Camera-type eye (tissue), 1 donor: ENCODE measurements around the gene KCNK4. TPM values are rescaled to one million over a fixed set of nuclear protein-coding genes. Genes with fewer than 3 reads are reported as not detected.

Source experiments
- total RNA-seq: library from RNA; depleted of rRNA; stranded (reverse); fragments of >200 nt; gene quantifications from one replicate; pipeline ENCODE4 v1.2.3, GENCODE V29; 2014

The KCNK4 gene
- total RNA-seq = 1.8 TPM

GRCh38 chr11:64291262-64291751, at the start of gene KCNK4:
TSS of gene KCNK4 (plus strand) at chr11:64291302. CDS start at chr11:64293019, 1,717 bp downstream.

GRCh38 chr11:64246871-64247728, 44.0 kb upstream of the KCNK4 start, which contains the start of gene PPP1R14B:
TSS of gene PPP1R14B (minus strand) at chr11:64246943. CDS start at chr11:64246673, 270 bp downstream.

GRCh38 chr11:64251016-64251752, 39.9 kb upstream of the KCNK4 start, which contains the start of gene PLCB3:
TSS of gene PLCB3 (plus strand) at chr11:64251530. CDS start at chr11:64251650, 120 bp downstream.

GRCh38 chr11:64284048-64284961, 6.8 kb upstream of the KCNK4 start, which contains the start of gene BAD:
TSS of gene BAD (minus strand) at chr11:64284665. CDS start at chr11:64284368, 297 bp downstream.

GRCh38 chr11:64284962-64285884, 5.9 kb upstream of the KCNK4 start, which contains the start of gene GPR137:
TSS of gene GPR137 (plus strand) at chr11:64285848. CDS start at chr11:64286525, 677 bp downstream.

GRCh38 chr11:64299847-64300648, 8.9 kb downstream of the KCNK4 start, which contains the start of gene CATSPERZ:
TSS of gene CATSPERZ (plus strand) at chr11:64300358. CDS start at chr11:64300411, 53 bp downstream.

GRCh38 chr11:64305075-64305690, 14.1 kb downstream of the KCNK4 start, which contains the start of gene ESRRA:
TSS of gene ESRRA (plus strand) at chr11:64305524. CDS start at chr11:64307180, 1,656 bp downstream.

GRCh38 chr11:64317325-64317960, 26.3 kb downstream of the KCNK4 start, which contains the start of gene TRMT112:
TSS of gene TRMT112 (minus strand) at chr11:64317559. CDS start at chr11:64317526, 33 bp downstream.

GRCh38 chr11:64317961-64318765, 27.1 kb downstream of the KCNK4 start, which contains the start of gene PRDX5:
TSS of gene PRDX5 (plus strand) at chr11:64318121. CDS start at chr11:64318216, 95 bp downstream.

GRCh38 chr11:64339754-64340408, 48.8 kb downstream of the KCNK4 start, which contains the start of gene CCDC88B:
TSS of gene CCDC88B (plus strand) at chr11:64340204. CDS start at chr11:64340267, 63 bp downstream.

Other genes starting within 250 kb of the KCNK4 start
- 22.4 TPM for gene MACROD1, start 125.2 kb upstream of the KCNK4 start, total RNA-seq
- 135 TPM for gene STIP1, start 105.1 kb upstream of the KCNK4 start, total RNA-seq
- gene FERMT3, start 84.6 kb upstream of the KCNK4 start, total RNA-seq = 8.3 TPM
- 27.4 TPM for gene TRPT1, start 65.1 kb upstream of the KCNK4 start, total RNA-seq
- gene NUDT22, start 65.0 kb upstream of the KCNK4 start, total RNA-seq = 22.4 TPM
- gene DNAJC4, start 60.8 kb upstream of the KCNK4 start, total RNA-seq = 22.2 TPM
- gene VEGFB, start 56.7 kb upstream of the KCNK4 start, total RNA-seq = 61.7 TPM
- gene FKBP2, start 50.2 kb upstream of the KCNK4 start, total RNA-seq = 30.8 TPM
- 50.6 TPM for gene PPP1R14B, start 44.4 kb upstream of the KCNK4 start, total RNA-seq
- 18.0 TPM for gene PLCB3, start 39.8 kb upstream of the KCNK4 start, total RNA-seq
- 61.6 TPM for gene BAD, start 6.6 kb upstream of the KCNK4 start, total RNA-seq
- gene GPR137, start 5.5 kb upstream of the KCNK4 start, total RNA-seq = 21.1 TPM
- gene CATSPERZ, start 9.1 kb downstream of the KCNK4 start, total RNA-seq = 3.1 TPM
- 17.5 TPM for gene ESRRA, start 14.2 kb downstream of the KCNK4 start, total RNA-seq
- gene TRMT112, start 26.3 kb downstream of the KCNK4 start, total RNA-seq = 194 TPM
- 121 TPM for gene PRDX5, start 26.8 kb downstream of the KCNK4 start, total RNA-seq
- gene CCDC88B, start 48.9 kb downstream of the KCNK4 start, total RNA-seq = 13.1 TPM
- 19.6 TPM for gene RPS6KA4, start 67.9 kb downstream of the KCNK4 start, total RNA-seq